ENCODE data around the gene FRA10AC1.

- TF ChIP-seq YY1 (IDR thresholded peaks at IDR 0.05; ENCODE audit: insufficient read depth, insufficient read length), result no peak
- no peak for TF ChIP-seq SUZ12 (IDR thresholded peaks at IDR 0.05; ENCODE audit: extremely low read depth, insufficient read depth, insufficient read length)
- TF ChIP-seq ZNF274 (IDR thresholded peaks at IDR 0.05; ENCODE audit: low read depth, low read length), result no peak
These were observed 48.2 kb downstream of the FRA10AC1 start for GRCh38 chr10:93654201-93654600.

Measured in NT2/D1 (cell line).